ENCODE results near the gene SOAT2.

DNA sequence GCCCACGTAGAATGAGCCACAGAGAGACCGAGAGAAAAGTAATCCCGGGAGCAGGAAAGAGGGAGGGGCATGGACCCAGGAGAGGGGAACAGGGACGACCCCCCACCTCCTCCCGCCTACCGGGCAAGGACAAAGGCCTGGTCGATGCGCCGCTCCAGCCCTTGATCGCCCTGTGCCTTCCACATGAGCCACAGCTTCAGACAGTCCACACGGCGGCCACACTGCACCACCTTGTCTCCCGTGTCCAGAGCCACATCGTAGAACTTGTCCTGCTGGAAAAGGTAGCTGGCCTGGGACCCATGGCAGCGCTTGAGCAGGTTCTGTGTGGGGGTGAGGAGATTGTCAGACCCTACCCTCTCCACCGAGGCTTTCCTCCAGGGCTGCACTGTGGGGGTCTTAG, 56.7 kb downstream of the SOAT2 start:
- TF ChIP-seq POLR2A (IDR thresholded peaks at IDR 0.05; ENCODE audit: extremely low read depth, insufficient read length) (no peak), CTCF (IDR thresholded peaks at IDR 0.05; ENCODE audit: low read depth, low read length) (no peak), MAX (IDR thresholded peaks at IDR 0.05; ENCODE audit: low read depth, low read length) (no peak), MYC (IDR thresholded peaks at IDR 0.05; ENCODE audit: low read depth, low read length) (no peak)
